Vagina (tissue), 2 donors: ENCODE data around the gene LHX4.

Experiments
- CTCF ChIP-seq, 3 experiments: fragments of 450-650 bp in 2 of 3; fragments of 200-600 bp in 1 of 3; sonication (generic) in 1 of 3; IDR thresholded peaks; one replicate each; pipeline ENCODE4 v1.5.1; 2017 to 2019; ENCODE audit warnings: antibody characterized with exemption in 3 of 3, mild to moderate bottlenecking in 2 of 3, moderate library complexity in 2 of 3
- POLR2A ChIP-seq, 2 donors: fragments of 450-650 bp; IDR thresholded peaks; one replicate each; pipeline ENCODE4 v1.6.1; 2017; ENCODE audit warnings: antibody characterized with exemption in 2 of 2, mild to moderate bottlenecking in 2 of 2, moderate library complexity in 2 of 2

GRCh38 chr1:180211860-180212229 lies 18.2 kb upstream of the LHX4 start:
- TF ChIP-seq CTCF (IDR thresholded peaks at IDR 0.05) = no peak
- TF ChIP-seq POLR2A (IDR thresholded peaks at IDR 0.05) = no peak
